Ectodermal cell (in vitro differentiated cells): Measurements from ENCODE around the gene ABLIM1.

ENCODE experiments used
- H3K27ac ChIP-seq: 2 replicates; pipeline ENCODE4 v1.7.0; 2013; ENCODE audit warnings: mild to moderate bottlenecking, low read depth, low read length; ENCODE audit not compliant: insufficient read depth, poor library complexity, severe bottlenecking
- H3K27me3 ChIP-seq: 2 replicates; pipeline ENCODE4 v1.7.0; 2013; ENCODE audit warnings: mild to moderate bottlenecking, low read length; ENCODE audit not compliant: insufficient read depth, control insufficient read depth, poor library complexity, severe bottlenecking
- H3K36me3 ChIP-seq: one replicate; pipeline ENCODE4 v1.7.0; 2013; ENCODE audit warnings: low read length; ENCODE audit not compliant: control insufficient read depth, insufficient read depth
- H3K4me1 ChIP-seq: one replicate; pipeline ENCODE4 v1.7.0; 2013; ENCODE audit warnings: low read length; ENCODE audit not compliant: control insufficient read depth, insufficient read depth
- H3K4me3 ChIP-seq: 2 replicates; pipeline ENCODE4 v1.7.0; 2013; ENCODE audit warnings: low read depth, low read length, control low read depth; ENCODE audit not compliant: insufficient read depth
- H3K9me3 ChIP-seq: 2 replicates; pipeline ENCODE4 v1.7.0; 2013; ENCODE audit warnings: mild to moderate bottlenecking, low read length, moderate library complexity; ENCODE audit not compliant: control insufficient read depth
- WGBS, 2 experiments: methylation state at CpG; one replicate each; pipeline ENCODE4 v1.1.7; 2013; ENCODE audit warnings: missing lambda C conversion rate in 2 of 2; 5-methylcytosine and 5-hydroxymethylcytosine counted together

Gene ABLIM1

DNA sequence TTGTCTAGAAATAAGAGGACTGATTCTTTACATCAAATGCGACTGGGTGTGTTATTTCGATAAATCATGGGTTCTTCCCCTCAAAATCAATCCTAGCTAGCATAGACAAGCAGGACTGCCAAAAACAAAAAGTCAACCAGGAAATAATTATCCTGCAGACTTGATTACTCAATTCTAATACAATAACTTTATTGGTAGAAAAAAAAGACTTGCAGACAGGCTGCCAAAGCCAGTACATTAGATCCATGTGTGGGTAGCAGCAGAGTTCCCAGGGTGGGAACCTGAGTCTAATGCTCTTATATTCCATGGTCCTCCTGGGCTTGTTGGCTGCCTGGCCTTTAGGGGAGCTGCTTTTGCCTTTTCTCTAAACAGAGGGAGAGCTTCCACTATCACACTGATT is 261.6 kb downstream of the ABLIM1 start:
- WGBS, 2 experiments: 97 to 98% methylated on average over 2 of the region's 2 CpGs
- no peak overlapping the region for H3K27ac ChIP-seq
- no peak overlapping the region for H3K4me3 ChIP-seq
- no peaks in the 10 kb centered on the region for H3K36me3 ChIP-seq
- peaks cover 5% of the 10 kb centered on the region for H3K27me3 ChIP-seq
- no peaks in the 10 kb centered on the region for H3K9me3 ChIP-seq
- H3K4me1 ChIP-seq: peaks cover 18% of the 10 kb centered on the region

DNA sequence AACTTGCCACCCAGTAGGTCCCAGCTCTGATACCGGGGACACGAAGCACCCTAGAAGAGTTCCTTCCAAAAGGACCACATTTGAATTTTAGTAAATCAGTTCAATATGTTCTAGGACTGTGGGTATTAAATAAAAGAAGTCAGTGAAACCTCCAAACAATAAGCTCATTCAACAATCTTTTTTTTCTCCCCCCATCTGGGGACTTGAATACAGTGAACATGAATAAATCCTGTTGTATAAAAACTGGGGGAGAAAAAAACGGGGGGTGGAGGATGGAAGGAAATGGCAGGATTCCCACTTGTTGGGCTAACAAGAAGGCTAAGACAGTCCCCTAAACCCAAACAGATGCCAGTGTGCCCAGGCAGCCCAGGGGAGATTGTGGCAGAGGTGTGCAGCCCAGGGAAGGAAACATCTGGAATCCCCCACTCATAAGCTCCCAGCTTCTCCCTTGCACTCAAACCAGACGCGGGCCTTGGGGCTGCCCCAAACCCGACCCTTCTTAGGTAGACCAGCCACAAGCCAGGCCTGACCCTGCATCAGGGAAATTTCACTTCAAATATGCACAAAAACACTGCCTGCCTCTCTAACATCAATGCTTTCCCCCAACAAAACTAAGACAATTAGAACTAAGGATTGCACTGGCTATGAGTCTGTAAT is 262.6 kb downstream of the ABLIM1 start:
- 91 to 97% methylated on average over 6 of the region's 6 CpGs for WGBS, 2 experiments
- no peaks in the 10 kb centered on the region for H3K27me3 ChIP-seq
- no peaks in the 10 kb centered on the region for H3K9me3 ChIP-seq
- H3K27ac ChIP-seq: no peak overlapping the region
- H3K4me3 ChIP-seq: no peak overlapping the region
- H3K4me1 ChIP-seq: peaks cover 18% of the 10 kb centered on the region
- no peaks in the 10 kb centered on the region for H3K36me3 ChIP-seq

DNA sequence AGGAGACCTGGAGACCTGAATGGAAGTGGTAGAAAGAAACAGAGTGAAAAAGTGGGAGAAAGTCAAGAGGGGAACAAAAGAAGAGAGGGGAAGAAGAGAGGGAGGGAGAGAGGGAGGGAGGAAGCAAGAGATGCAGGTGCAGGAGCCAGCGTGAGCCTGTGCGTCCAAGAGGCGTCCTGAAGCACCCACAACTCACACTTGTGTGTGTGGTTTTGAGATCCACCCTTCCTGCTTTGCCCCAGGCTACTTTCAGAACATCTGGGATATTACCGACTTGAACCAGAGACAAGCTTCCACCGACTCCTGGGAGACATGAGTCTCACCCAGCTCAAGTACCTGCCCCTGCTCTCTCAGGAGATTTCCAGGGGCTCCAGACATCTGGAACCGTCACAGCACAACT is 263.5 kb downstream of the ABLIM1 start:
- no peaks in the 10 kb centered on the region for H3K9me3 ChIP-seq
- peaks cover 18% of the 10 kb centered on the region for H3K4me1 ChIP-seq
- H3K27ac ChIP-seq: no peak overlapping the region
- no peaks in the 10 kb centered on the region for H3K36me3 ChIP-seq
- no peak overlapping the region for H3K4me3 ChIP-seq
- WGBS, 2 experiments: 92 to 94% methylated on average over 6 of the region's 6 CpGs
- no peaks in the 10 kb centered on the region for H3K27me3 ChIP-seq

GRCh38 chr10:114393886-114394285 is 264.2 kb downstream of the ABLIM1 start:
- Histone ChIP-seq H3K27me3 (no peaks in the 10 kb centered on the region), H3K4me3 (no peak overlapping the region), H3K27ac (no peak overlapping the region), H3K4me1 (peaks cover 18% of the 10 kb centered on the region), H3K36me3 (no peaks in the 10 kb centered on the region), H3K9me3 (no peaks in the 10 kb centered on the region)
- WGBS, 2 experiments: 79% methylated on average over 7 of the region's 7 CpGs

- Histone ChIP-seq H3K4me1 (peaks cover 14% of the 10 kb centered on the region), H3K36me3 (no peaks in the 10 kb centered on the region), H3K27me3 (no peaks in the 10 kb centered on the region), H3K27ac (no peak overlapping the region), H3K9me3 (no peaks in the 10 kb centered on the region), H3K4me3 (no peak overlapping the region)
- 62 to 67% methylated on average over 11 of the region's 11 CpGs for whole genome bisulfite sequencing, 2 experiments
These were observed 264.6 kb downstream of the ABLIM1 start for GRCh38 chr10:114393482-114393881.

DNA sequence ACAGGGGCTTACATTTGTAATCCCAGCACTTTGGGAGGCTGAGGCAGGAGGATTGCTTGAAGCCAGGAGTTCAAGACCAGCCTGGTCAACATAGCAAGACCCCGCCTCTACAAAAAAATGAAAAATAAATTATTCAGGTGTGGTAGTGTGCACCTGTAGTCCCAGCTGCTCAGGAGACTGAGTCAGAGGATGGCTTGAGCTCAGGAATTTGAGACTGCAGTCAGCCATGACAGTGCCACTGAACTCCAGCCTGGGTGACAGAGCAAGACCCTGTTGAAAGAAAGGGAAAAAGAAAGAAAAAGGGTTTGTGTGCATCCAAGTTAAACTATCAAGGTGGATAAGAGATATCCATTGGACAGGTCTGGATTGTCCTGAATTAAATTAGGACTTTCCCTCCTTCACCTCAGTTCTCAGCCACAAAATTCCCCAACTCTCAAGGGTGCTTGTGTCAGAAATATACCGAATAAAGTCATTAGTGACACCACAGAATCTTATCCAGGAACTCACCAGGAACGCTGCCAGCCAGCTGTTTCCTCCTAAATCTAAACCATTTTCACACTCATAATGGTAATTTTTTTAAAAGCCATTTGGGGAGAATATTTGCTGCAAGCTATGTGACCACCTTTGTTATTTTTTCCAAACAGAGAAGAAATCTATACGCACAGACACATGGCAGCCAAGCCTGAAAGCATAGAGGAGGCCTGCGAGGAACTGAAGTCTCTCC is 265.8 kb downstream of the ABLIM1 start:
- no peak overlapping the region for H3K27ac ChIP-seq
- WGBS, 2 experiments: 93 to 95% methylated on average over 5 of the region's 5 CpGs
- H3K9me3 ChIP-seq: no peaks in the 10 kb centered on the region
- H3K36me3 ChIP-seq: no peaks in the 10 kb centered on the region
- no peak overlapping the region for H3K4me3 ChIP-seq
- no peaks in the 10 kb centered on the region for H3K27me3 ChIP-seq
- peaks cover 14% of the 10 kb centered on the region for H3K4me1 ChIP-seq

- Histone ChIP-seq H3K4me1 (peaks cover 14% of the 10 kb centered on the region), H3K4me3 (no peak overlapping the region), H3K9me3 (no peaks in the 10 kb centered on the region), H3K36me3 (no peaks in the 10 kb centered on the region), H3K27me3 (no peaks in the 10 kb centered on the region), H3K27ac (no peak overlapping the region)
- 95% methylated on average over 4 to 5 of the region's 5 CpGs for WGBS, 2 experiments
These were observed 266.5 kb downstream of the ABLIM1 start for GRCh38 chr10:114391599-114391998.

DNA sequence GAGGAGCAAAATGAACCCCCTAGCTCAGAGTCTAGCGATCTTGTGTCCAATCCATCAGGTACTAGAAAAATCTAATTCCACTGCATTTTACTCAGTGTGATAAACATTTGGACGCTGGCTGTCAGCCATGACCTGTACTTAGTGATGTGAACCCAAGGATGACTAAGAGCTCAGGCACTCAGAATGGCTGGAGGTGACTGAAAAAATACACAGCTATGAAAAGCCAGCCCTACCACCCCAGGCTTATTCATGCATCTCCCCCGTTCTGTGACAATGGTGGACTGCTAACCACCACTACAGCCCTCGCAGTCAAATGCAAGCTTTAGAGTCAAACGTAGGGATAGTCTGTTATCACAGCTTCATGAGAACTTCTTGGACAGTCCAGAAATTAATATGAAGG is 268.6 kb downstream of the ABLIM1 start:
- 94 to 95% methylated on average over 5 of the region's 5 CpGs for WGBS, 2 experiments
- peaks cover 24% of the 10 kb centered on the region for H3K4me1 ChIP-seq
- H3K27me3 ChIP-seq: no peaks in the 10 kb centered on the region
- no peak overlapping the region for H3K4me3 ChIP-seq
- no peak overlapping the region for H3K27ac ChIP-seq
- no peaks in the 10 kb centered on the region for H3K36me3 ChIP-seq
- H3K9me3 ChIP-seq: no peaks in the 10 kb centered on the region

DNA sequence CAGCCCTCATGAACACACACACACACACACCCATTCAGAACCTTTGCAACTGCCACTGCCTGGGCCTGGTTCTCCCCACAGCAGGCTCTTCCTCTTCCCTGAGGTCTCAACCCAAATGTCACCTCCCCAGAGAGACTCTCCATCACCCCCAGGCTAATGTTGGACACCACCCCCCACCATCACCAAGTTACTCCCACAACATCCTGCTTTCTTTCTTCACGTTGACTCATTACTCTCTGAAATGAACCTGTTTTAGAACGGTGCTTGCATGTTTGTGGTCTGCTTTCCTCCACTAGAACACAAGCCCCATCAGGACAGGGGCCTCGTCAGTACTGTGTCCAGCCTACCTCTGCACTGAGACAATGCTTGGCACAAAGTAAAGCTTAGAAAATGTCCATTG is 269.8 kb downstream of the ABLIM1 start:
- Histone ChIP-seq H3K4me1 (peaks cover 12% of the 10 kb centered on the region), H3K27me3 (no peaks in the 10 kb centered on the region), H3K36me3 (no peaks in the 10 kb centered on the region), H3K27ac (no peak overlapping the region), H3K4me3 (no peak overlapping the region), H3K9me3 (no peaks in the 10 kb centered on the region)
- 78 to 89% methylated on average over 3 of the region's 3 CpGs for WGBS, 2 experiments

DNA sequence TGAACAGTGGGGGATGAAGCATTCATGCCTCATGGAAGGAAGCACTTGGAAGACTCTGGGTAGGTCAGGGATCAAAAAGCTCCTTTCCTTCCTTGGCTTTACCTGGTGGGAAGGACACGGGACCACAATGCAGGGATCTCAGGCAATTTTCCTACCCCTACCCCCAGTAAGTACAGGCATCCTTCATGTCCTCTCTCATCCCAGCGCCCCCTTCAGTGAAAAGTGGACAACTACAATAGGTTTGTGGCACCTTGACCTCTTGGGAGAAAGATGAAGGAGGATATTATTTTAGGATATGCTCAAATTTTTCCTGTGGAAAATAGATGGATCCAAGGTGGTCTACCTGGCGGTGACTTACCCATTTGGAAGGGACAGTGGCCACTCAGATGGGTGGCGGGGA is 270.3 kb downstream of the ABLIM1 start:
- no peaks in the 10 kb centered on the region for H3K36me3 ChIP-seq
- H3K4me3 ChIP-seq: no peak overlapping the region
- 75 to 80% methylated on average over 4 of the region's 4 CpGs for WGBS, 2 experiments
- no peak overlapping the region for H3K27ac ChIP-seq
- H3K4me1 ChIP-seq: peaks cover 11% of the 10 kb centered on the region
- no peaks in the 10 kb centered on the region for H3K27me3 ChIP-seq
- H3K9me3 ChIP-seq: no peaks in the 10 kb centered on the region
